ENCODE data around the gene CMSS1.

The CMSS1 gene

DNA sequence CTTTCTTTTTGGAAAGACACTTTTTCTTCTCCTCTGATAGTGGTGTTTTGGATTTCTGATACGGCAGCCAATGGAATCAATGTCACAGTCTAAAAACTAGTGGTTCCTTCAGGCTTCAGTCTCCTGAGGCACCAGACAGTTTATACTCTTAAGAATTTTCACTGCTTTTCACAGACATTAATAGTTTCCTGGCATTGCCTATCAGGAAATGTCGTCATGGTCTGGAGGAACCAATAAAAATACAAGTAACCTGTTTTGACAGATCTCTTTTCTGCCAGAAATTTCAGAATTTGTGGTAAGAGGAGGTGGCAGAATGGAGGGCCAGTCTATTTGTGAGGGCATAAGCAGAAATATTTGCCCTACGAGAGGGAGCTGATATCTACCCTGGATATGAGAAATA is 251.8 kb downstream of the CMSS1 start:
- no peak for DNase-seq

DNA sequence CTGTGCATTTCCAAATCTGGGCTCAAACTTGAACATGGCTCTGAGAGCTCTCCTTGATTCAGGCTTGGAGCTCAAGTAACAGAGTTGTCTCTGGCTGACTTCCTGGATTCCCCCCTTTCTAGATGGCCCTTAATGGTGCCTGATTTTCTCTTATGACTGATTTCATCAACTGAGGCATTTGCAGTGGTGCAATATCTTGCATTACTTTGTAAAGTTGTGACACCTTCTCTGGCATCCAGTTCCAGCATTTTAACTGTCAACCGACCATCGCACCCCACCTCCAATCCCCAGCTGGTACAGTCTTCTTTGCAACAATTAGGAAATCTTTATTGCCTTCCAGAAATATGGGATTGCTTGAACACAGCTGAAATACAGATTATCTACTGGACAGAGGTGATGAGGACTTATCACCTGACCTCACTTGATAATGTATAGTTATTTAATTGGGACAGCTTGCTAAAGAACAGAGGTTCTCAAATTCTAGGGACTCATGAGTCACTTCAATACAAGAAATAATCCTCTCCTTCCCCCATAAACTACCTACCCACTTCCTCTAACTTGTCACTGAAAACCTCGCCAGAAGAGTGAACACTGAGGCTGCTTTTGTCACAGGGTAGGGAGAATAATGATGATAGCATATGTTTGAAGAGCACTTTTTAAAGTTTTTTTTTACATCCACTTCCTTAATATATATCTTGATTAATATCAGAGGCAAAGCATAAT is 254.8 kb downstream of the CMSS1 start:
- DNase-seq, result no peak

- DNase-seq, result no peak
These were observed 255.5 kb downstream of the CMSS1 start for GRCh38 chr3:100073049-100073713.

DNA sequence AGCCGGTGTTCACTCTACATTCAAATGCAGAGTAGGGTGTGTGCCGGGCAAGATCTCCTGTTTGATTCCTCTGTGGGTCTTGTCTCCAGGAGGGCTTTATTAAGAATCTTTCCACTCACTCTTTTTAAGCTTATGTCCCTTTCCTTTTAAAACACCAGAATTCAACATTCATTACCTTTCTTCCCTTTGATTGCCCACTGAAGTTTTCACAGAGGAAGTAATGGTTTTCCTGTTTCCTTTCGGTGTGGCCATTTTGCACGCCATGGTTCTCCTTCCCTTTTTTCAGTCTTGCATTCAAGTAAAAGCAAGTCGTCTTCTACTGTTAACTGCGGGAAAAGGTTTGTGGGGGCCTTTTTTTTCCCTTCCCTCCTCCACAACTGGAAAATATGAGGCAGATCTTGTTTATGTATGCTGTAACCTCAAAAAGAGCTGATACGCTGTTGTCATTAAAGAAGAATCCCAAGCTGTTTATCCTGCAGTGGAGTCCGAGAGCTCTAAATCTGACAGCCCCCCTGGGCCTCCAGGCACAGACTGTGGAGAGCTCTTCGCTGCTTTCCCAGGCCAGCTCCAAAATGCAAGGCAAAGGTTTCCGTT is 256.1 kb downstream of the CMSS1 start:
- no peak for DNase-seq

DNA sequence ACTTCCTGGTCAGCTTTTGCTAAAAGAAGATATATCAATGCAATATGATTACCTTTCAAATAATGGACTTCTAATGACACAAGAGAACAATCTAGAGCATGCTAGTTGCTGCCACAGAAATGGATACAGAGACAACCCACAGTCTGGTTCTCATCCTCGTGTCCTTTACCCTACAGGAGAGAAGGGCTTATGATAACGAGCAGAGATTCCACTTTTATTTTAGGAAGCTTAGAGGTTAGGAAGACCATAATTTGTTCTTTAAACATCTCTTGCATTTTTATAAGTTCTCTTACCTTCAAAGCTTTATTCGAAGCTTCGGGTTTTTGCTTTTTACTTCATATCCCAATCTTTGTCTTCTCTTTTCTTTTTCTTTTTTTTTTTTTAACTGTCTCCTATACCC is 257.5 kb downstream of the CMSS1 start:
- DNase-seq, result no peak

- no peak for DNase-seq
These were observed 258.4 kb downstream of the CMSS1 start for GRCh38 chr3:100075851-100076730.

- no peak for DNase-seq
These were observed 259.3 kb downstream of the CMSS1 start for GRCh38 chr3:100076731-100077529.

DNA sequence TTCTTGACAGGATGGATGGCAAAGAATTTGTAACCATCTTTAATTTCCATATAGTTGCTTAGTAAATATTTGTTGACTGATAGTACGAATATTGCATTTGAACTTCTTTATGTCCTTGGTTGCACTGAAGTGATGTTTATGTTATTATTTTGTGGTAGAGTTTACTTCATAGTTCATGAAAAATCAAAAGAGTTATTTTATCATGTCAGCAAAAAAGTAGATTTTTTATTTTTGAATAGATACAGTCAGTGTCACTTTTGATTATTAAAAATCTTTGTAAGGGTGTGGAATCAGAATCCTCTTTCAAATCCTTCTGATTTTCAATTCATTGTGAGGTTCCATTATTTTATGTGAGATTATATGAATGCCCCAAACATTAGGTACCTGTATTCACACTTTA is 261.7 kb downstream of the CMSS1 start:
- no peak for DNase-seq

DNA sequence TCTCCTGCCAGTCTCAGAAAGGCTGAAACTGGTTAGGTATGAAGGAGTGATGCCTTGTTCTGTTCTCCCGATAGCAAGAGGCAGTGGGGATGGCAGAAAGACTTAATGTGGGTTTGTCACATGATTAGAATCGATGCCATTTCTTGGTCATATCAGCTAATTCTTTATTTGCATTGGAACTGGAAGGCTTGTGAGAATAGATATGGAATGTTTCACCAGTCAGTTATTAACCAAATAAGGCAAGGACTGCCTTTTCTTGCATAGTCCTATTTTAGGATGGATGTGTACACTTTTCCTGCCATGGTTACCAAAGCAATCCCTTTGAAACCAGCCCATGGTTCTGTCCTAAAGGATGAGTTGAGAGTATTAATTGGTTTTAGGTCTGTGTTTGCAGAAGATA is 262.9 kb downstream of the CMSS1 start:
- DNase-seq, result no peak

GRCh38 chr3:100081311-100081710 is 263.6 kb downstream of the CMSS1 start:
- DNase-seq, result no peak

- DNase-seq, result no peak
These were observed 264.5 kb downstream of the CMSS1 start for GRCh38 chr3:100081986-100082692.

DNA sequence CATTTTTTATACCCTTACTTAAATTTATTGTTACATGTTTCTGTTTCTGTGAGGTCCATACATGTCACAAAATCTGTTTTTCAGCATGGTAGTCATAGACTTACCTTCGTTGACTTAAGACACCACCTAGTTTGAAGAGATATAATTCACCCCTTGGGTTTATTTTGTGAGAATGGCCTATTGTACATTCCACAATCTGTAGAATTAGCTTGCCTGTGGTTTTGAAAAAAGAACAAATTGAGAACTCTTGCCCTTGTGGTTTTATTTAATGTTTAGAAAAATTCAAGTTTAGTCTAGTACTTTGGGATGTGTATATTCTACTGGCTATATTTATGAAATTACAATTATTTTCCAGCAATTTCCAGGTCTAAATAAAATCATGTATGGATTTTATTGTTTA is 265.1 kb downstream of the CMSS1 start:
- no peak for DNase-seq

GRCh38 chr3:100083209-100083608 is 265.5 kb downstream of the CMSS1 start:
- no peak for DNase-seq

- no peak for DNase-seq
These were observed 266.6 kb downstream of the CMSS1 start for GRCh38 chr3:100084100-100084806.

DNA sequence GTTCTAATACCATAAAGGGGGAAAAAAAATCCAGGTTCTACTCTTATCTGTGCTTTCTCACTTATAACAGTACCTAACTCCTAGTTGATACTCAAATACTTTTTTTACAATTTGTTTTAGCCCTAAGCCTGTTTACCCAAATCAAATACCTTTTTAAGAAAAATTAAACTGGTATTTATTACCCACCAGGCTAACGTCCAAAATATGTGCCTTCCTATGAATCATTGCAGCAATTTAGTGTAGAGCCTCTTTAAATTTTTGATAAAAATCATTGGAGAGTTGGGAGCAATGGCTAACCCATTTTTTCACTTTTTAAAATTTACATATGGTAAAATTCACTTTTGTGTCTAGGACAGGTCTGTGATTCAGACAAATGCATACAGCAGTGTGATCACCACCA is 268.7 kb downstream of the CMSS1 start:
- no peak for DNase-seq

- no peak for DNase-seq
These were observed 269.5 kb downstream of the CMSS1 start for GRCh38 chr3:100087198-100087597.

GRCh38 chr3:100088735-100089368 is 271.2 kb downstream of the CMSS1 start:
- no peak for DNase-seq

GRCh38 chr3:100089812-100090668 is 272.4 kb downstream of the CMSS1 start:
- DNase-seq, result no peak

DNA sequence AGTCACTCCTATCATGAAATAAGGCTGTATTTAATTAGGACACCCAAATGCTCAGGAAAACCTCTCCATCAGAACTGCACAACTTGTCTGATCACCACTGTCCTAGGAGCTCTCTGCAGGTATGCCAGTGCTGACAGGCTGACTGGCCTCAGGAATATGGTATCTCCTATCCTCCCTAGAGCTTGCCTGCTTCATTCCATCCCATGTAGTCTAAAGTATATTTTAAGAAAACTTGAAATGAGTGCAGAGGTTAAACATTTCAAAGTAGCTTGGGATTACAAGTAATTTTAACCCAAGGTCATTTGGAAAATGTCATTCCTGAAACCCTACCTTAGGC is 273.0 kb downstream of the CMSS1 start:
- DNase-seq, result no peak

DNA sequence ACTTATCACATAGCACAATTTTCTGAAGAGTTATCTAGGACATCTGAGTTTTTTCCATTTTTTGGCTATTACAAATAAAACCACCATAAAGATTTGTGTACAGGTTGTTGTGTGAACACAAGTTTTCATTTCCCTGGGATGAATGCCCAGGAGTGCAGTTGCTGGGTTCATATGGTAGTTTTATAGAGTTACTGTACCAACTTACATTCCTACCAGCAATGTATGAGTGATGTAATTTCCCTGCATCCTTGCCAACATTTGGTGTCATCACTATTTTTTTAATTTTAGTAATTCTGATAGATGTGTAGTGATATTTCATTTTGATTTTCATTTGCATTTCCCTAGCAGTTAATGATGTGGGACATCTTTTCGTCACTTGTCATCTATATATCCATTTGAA is 276.2 kb downstream of the CMSS1 start:
- DNase-seq, result no peak
